Vagina (tissue), 2 donors: ENCODE measurements around the gene FRYL. TPM values are rescaled to one million over a fixed set of nuclear protein-coding genes. Genes with fewer than 3 reads are reported as not detected.

Source experiments
- DNase-seq, 2 donors: peaks; one replicate each; pipeline ENCODE4 v3.0.0-alpha.2; 2017; ENCODE audit errors: extremely low spot score in 2 of 2
- H3K27ac ChIP-seq: fragments of 200-600 bp; sonication (generic); one replicate; pipeline ENCODE4 v1.5.1; 2019
- H3K27me3 ChIP-seq: fragments of 200-600 bp; sonication (generic); one replicate; pipeline ENCODE4 v1.5.1; 2019
- H3K36me3 ChIP-seq, 2 donors: fragments of 200-600 bp; sonication (generic); one replicate each; pipeline ENCODE4 v1.5.1; 2017 to 2019
- H3K4me1 ChIP-seq: fragments of 200-600 bp; sonication (generic); one replicate; pipeline ENCODE4 v1.5.1; 2019
- H3K4me3 ChIP-seq, 2 donors: fragments of 200-600 bp; sonication (generic); 1 replicate in 1 of 2; 2 replicates in 1 of 2; pipeline ENCODE4 v1.5.1; 2016 to 2019
- H3K9me3 ChIP-seq: fragments of 200-600 bp; sonication (generic); one replicate; pipeline ENCODE4 v1.5.1; 2019
- POLR2A ChIP-seq, 2 donors: fragments of 450-650 bp; IDR thresholded peaks; one replicate each; pipeline ENCODE4 v1.6.1; 2017; ENCODE audit warnings: antibody characterized with exemption in 2 of 2, mild to moderate bottlenecking in 2 of 2, moderate library complexity in 2 of 2
- POLR2AphosphoS5 ChIP-seq, 2 donors: sonication (generic); formaldehyde crosslinking; IDR thresholded peaks; one replicate each; pipeline ENCODE4 v1.9.0; 2017; ENCODE audit warnings: antibody characterized with exemption in 2 of 2, mild to moderate bottlenecking in 2 of 2, low read depth in 1 of 2; ENCODE audit not compliant: insufficient read depth in 1 of 2
- intact Hi-C: fragments of 100-400 bp; cut with DNase I; formaldehyde crosslinking; loops from one replicate; pipeline ENCODE4 v1.15.1; 2023
- total RNA-seq: library from RNA; depleted of rRNA; stranded (reverse); fragments of >200 nt; gene quantifications from one replicate; pipeline ENCODE4 v1.2.3, GENCODE V29; 2016
- TF ChIP-seq, protein P1 (sequence below), 3 experiments: fragments of 450-650 bp in 2 of 3; fragments of 200-600 bp in 1 of 3; sonication (generic) in 1 of 3; IDR thresholded peaks; one replicate each; pipeline ENCODE4 v1.5.1; 2017 to 2019; ENCODE audit warnings: antibody characterized with exemption in 3 of 3, mild to moderate bottlenecking in 2 of 3, moderate library complexity in 2 of 3

Gene FRYL
- total RNA-seq, 1 donor from 2014 or later, result 51.8 TPM

DNA sequence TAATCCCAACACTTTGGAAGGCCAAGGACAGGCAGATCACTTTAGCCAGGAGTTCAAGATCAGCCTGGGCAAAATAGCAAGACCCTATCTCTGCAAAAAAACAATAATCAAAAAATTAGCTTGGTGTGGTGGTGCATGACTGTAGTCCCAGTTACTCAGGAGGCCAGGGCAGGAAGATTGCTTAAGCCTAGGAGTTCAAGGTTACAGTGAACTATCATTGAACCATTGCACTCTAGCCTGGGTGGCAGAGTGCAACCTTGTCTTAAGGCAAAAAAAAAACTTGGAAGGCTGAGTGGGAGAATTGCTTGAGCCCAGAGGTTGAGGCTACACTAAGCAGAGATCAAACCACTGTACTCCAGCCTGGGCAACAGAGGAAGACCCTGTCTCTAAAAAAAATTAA lies 5.2 kb upstream of the FRYL start:
- H3K4me1 ChIP-seq, result peaks cover 9% of the 10 kb centered on the region
- no peak overlapping the region for H3K4me3 ChIP-seq
- DNase-seq, result no peak
- no peak overlapping the region for H3K27ac ChIP-seq
- no peaks in the 10 kb centered on the region for H3K27me3 ChIP-seq
- intact Hi-C loops, result no loop called here
- H3K9me3 ChIP-seq, result no peaks in the 10 kb centered on the region
- TF ChIP-seq, protein P1, sequence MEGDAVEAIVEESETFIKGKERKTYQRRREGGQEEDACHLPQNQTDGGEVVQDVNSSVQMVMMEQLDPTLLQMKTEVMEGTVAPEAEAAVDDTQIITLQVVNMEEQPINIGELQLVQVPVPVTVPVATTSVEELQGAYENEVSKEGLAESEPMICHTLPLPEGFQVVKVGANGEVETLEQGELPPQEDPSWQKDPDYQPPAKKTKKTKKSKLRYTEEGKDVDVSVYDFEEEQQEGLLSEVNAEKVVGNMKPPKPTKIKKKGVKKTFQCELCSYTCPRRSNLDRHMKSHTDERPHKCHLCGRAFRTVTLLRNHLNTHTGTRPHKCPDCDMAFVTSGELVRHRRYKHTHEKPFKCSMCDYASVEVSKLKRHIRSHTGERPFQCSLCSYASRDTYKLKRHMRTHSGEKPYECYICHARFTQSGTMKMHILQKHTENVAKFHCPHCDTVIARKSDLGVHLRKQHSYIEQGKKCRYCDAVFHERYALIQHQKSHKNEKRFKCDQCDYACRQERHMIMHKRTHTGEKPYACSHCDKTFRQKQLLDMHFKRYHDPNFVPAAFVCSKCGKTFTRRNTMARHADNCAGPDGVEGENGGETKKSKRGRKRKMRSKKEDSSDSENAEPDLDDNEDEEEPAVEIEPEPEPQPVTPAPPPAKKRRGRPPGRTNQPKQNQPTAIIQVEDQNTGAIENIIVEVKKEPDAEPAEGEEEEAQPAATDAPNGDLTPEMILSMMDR (IDR thresholded peaks at IDR 0.05), result no peak
- no peak for TF ChIP-seq POLR2A (IDR thresholded peaks at IDR 0.05)
- TF ChIP-seq POLR2AphosphoS5 (IDR thresholded peaks at IDR 0.05; ENCODE audit: insufficient read depth in 1 of 2, low read depth in 1 of 2), result no peak
- H3K36me3 ChIP-seq, result no peaks in the 10 kb centered on the region

- DNase-seq, result no peak
- TF ChIP-seq, protein P1 (IDR thresholded peaks at IDR 0.05), result no peak
- TF ChIP-seq POLR2AphosphoS5 (IDR thresholded peaks at IDR 0.05; ENCODE audit: insufficient read depth in 1 of 2, low read depth in 1 of 2) (no peak), POLR2A (IDR thresholded peaks at IDR 0.05) (no peak)
- Histone ChIP-seq H3K27ac (no peak overlapping the region), H3K4me3 (no peak overlapping the region), H3K27me3 (no peaks in the 10 kb centered on the region), H3K4me1 (peaks cover 26% of the 10 kb centered on the region), H3K9me3 (no peaks in the 10 kb centered on the region), H3K36me3 (no peaks in the 10 kb centered on the region)
- intact Hi-C loops, result no loop called here
These were observed 1.9 kb upstream of the FRYL start for GRCh38 chr4:48781968-48782367.

- peak overlapping the region; percentile 99 for H3K27ac ChIP-seq
- peaks cover 38% of the 10 kb centered on the region for H3K4me1 ChIP-seq
- H3K4me3 ChIP-seq, result peak overlapping the region; percentile 64 to 98
- TF ChIP-seq, protein P1 (IDR thresholded peaks at IDR 0.05), result no peak
- no peak for TF ChIP-seq POLR2A (IDR thresholded peaks at IDR 0.05)
- TF ChIP-seq POLR2AphosphoS5 (IDR thresholded peaks at IDR 0.05; ENCODE audit: insufficient read depth in 1 of 2, low read depth in 1 of 2), result no peak
- H3K36me3 ChIP-seq, result no peaks in the 10 kb centered on the region
- DNase-seq, result no peak
- intact Hi-C loops, result no loop called here
- no peaks in the 10 kb centered on the region for H3K9me3 ChIP-seq
- no peaks in the 10 kb centered on the region for H3K27me3 ChIP-seq
These were observed 761 bp upstream of the FRYL start for GRCh38 chr4:48780865-48781214.

DNA sequence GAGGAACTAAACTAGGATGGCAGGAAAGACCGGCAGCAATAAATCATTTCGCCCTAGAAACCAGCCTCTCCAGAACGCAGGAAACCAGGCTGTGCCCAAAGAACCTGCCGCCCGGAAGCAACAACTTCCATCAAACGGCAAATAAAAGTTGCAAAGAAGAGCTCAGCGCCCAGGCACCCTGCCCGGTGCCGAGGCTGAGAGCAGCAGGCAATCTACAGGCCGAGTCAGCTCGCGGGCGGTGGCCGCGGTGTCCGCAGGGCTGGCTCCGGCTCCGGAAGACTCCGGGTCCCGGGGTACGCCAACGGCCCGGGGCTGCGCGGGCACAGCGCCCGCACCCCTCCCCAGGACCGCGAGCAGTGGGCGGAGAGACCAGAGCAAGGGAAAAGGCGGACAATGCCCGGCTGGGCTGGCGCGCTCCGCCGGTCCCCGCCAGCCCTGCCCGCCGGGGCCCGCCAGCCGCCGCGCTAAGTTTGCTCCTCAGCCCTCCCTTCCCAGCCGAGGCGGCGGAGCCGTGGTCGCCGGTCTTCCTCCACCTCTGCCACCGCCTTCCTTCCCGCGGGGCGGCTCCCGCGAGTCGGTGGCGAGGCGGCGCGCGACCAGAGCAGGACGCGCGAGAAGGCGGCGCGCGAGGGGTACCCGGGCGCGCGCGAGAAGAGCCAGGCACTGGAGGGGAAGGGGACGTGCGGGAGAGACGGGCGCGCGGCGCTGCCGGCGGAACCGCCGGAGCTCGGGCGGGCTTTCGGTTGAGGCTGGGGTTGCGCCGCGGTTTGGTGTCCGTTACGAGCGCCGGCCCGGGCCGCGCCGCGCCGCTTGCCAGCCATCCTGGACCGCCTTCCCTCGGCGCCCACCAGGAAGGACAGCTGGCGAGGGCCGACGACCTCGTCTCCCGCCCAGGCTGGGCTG lies 733 bp downstream of the FRYL start:
- Histone ChIP-seq H3K4me3 (peak overlapping the region; percentile 84 to 98), H3K27ac (peak overlapping the region; percentile 99), H3K9me3 (no peaks in the 10 kb centered on the region), H3K27me3 (no peaks in the 10 kb centered on the region), H3K4me1 (peaks cover 45% of the 10 kb centered on the region), H3K36me3 (no peaks in the 10 kb centered on the region)
- no peak for DNase-seq
- intact Hi-C loops, result no loop called here
- TF ChIP-seq POLR2AphosphoS5 (IDR thresholded peaks at IDR 0.05; ENCODE audit: insufficient read depth in 1 of 2, low read depth in 1 of 2) (peak in 1 of 2 donors; percentile 45), POLR2A (IDR thresholded peaks at IDR 0.05) (no peak)
- TF ChIP-seq, protein P1 (IDR thresholded peaks at IDR 0.05), result no peak
